Left renal cortex interstitium (tissue), 4 donors: ENCODE measurements around the gene EIF4G1. TPM values are rescaled to one million over a fixed set of nuclear protein-coding genes. Genes with fewer than 3 reads are reported as not detected.

ENCODE experiments used
- DNase-seq, 4 donors: peaks; one replicate each; pipeline ENCODE4 v3.0.0-alpha.2; 2013; ENCODE audit warnings: low read depth in 4 of 4, low spot score in 2 of 4, missing footprints in 1 of 4
- polyA plus RNA-seq, 4 donors: library from polyadenylated mRNA; unstranded; fragments of 120-200 nt; gene quantifications; one replicate each; pipeline ENCODE4 v1.2.1, GENCODE V29; 2013; ENCODE audit not compliant: insufficient read length in 4 of 4

The EIF4G1 gene
- polyA plus RNA-seq, 4 donors = 161 to 227 (median 197) TPM

GRCh38 chr3:184361932-184362667 is 47.7 kb downstream of the EIF4G1 start:
- DNase-seq = no peak

- peak; percentile 87 to 96 (median 92) for DNase-seq
Measured at GRCh38 chr3:184362668-184363546, 48.5 kb downstream of the EIF4G1 start.

- DNase-seq = no peak
Measured at GRCh38 chr3:184366619-184367289, 52.3 kb downstream of the EIF4G1 start.

- no peak for DNase-seq
Measured at GRCh38 chr3:184368116-184368515, 53.7 kb downstream of the EIF4G1 start.

- DNase-seq = no peak
Measured at GRCh38 chr3:184368586-184369183, 54.3 kb downstream of the EIF4G1 start.

- DNase-seq = peak in 1 of 4 donors; percentile 75
Measured at GRCh38 chr3:184371570-184372018, 57.2 kb downstream of the EIF4G1 start.

GRCh38 chr3:184372296-184372821 is 58.0 kb downstream of the EIF4G1 start:
- no peak for DNase-seq

- DNase-seq = no peak
Measured at GRCh38 chr3:184372911-184373310, 58.5 kb downstream of the EIF4G1 start.

- DNase-seq = no peak
Measured at GRCh38 chr3:184373422-184373821, 59.0 kb downstream of the EIF4G1 start.

- no peak for DNase-seq
Measured at GRCh38 chr3:184375747-184376461, 61.5 kb downstream of the EIF4G1 start.

GRCh38 chr3:184377374-184377773 is 63.0 kb downstream of the EIF4G1 start:
- DNase-seq = no peak

GRCh38 chr3:184377882-184378445 is 63.6 kb downstream of the EIF4G1 start, which contains the start of gene THPO:
THPO (minus strand) TSS chr3:184378207; CDS start chr3:184376259, 1,948 bp downstream.
- no peak for DNase-seq

- no peak for DNase-seq
Measured at GRCh38 chr3:184378651-184379357, 64.4 kb downstream of the EIF4G1 start.

GRCh38 chr3:184379358-184380184 is 65.2 kb downstream of the EIF4G1 start, which contains the start of gene CHRD:
CHRD (plus strand) TSS chr3:184380054; CDS start chr3:184380319, 265 bp downstream.
- no peak for DNase-seq

- no peak for DNase-seq
Measured at GRCh38 chr3:184380185-184380626, 65.8 kb downstream of the EIF4G1 start.

- DNase-seq = no peak
Measured at GRCh38 chr3:184380627-184381260, 66.3 kb downstream of the EIF4G1 start.
